H1 (cell line): ENCODE data around the gene ANKRD11.

Source experiments
- CEBPB ChIP-seq: IDR thresholded peaks from 2 replicates; pipeline ENCODE4 v1.6.1; 2012; ENCODE audit warnings: low read depth, low read length
- CREB1 ChIP-seq: IDR thresholded peaks from 2 replicates; pipeline ENCODE4 v1.6.1; 2012; ENCODE audit warnings: inconsistent platforms
- CTCF ChIP-seq, 3 experiments: IDR thresholded peaks; 1 replicate in 2 of 3; 2 replicates in 1 of 3; pipeline versions ENCODE4 v1.5.1 to v1.6.1; 2011; ENCODE audit warnings: low read length in 3 of 3, mild to moderate bottlenecking in 3 of 3, inconsistent platforms in 2 of 3, low read depth in 1 of 3, moderate library complexity in 1 of 3; ENCODE audit not compliant: insufficient read depth in 1 of 3; ENCODE audit errors: control extremely low read depth in 1 of 3
- EZH2 ChIP-seq: fragments of 200-600 bp; sonication (generic); IDR thresholded peaks from 2 replicates; pipeline ENCODE4 v1.7.1; 2012; ENCODE audit warnings: low read depth, mild to moderate bottlenecking, moderate library complexity, low read length, inconsistent platforms; ENCODE audit not compliant: severe bottlenecking
- GABPA ChIP-seq: IDR thresholded peaks from 2 replicates; pipeline ENCODE4 v1.6.1; 2011; ENCODE audit warnings: mild to moderate bottlenecking, low read length, moderate library complexity, borderline replicate concordance; ENCODE audit not compliant: insufficient read depth
- MAFK ChIP-seq: IDR thresholded peaks from 2 replicates; pipeline ENCODE4 v1.6.1; 2012; ENCODE audit warnings: low read depth, mild to moderate bottlenecking, improper control_type of control experiment, low read length
- POLR2A ChIP-seq, 2 experiments: IDR thresholded peaks; 1 replicate in 1 of 2; 2 replicates in 1 of 2; pipeline ENCODE4 v1.6.1; 2011; ENCODE audit warnings: low read depth in 2 of 2, low read length in 2 of 2, mild to moderate bottlenecking in 2 of 2; ENCODE audit errors: control extremely low read depth in 1 of 2
- RFX5 ChIP-seq: IDR thresholded peaks from 2 replicates; pipeline ENCODE4 v1.6.1; 2011; ENCODE audit warnings: low read depth, low read length, improper control_type of control experiment, borderline replicate concordance
- SP1 ChIP-seq: IDR thresholded peaks from 2 replicates; pipeline ENCODE4 v1.6.1; 2011; ENCODE audit warnings: low read depth, low read length
- SP2 ChIP-seq: IDR thresholded peaks from 2 replicates; pipeline ENCODE4 v1.6.1; 2012; ENCODE audit warnings: mild to moderate bottlenecking, low read length, inconsistent platforms
- TAF1 ChIP-seq: IDR thresholded peaks from 2 replicates; pipeline ENCODE4 v1.6.1; 2011; ENCODE audit warnings: mild to moderate bottlenecking, low read depth, low read length

DNA sequence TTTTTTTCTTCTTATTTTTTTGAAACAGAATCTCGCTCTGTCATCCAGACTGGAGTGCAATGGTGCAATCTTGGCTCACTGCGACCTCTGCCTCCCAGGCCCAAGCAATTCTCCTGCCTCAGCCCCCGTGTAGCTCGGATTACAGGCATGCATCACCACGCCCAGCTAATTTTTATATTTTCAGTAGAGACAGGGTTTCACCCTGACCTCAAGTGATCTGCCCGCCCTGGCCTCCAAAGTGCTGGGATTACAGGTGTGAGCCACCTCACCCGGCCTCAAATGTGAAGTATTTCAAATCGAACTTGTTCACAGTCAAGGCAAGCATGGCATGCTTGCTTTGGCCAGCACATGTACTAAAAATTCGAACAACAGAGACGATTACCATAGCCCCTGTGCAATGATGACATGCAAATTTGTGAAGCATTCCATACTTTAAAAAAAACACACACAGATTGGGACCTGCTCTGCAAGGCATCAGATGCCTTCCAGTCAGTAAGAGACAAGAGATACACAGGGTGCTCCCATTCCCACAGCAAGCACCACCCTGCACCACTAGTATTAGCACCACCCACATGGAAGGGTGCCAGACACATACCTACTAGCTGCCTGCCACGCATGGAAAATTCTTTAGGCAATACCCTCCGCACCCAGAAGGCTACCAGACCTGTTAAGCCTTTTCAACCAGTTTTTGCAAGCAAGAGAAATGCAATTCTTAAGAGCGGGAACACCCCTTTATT is 47.2 kb downstream of the ANKRD11 start:
- TF ChIP-seq TAF1 (no peak), RFX5 (no peak), SP2 (no peak), MAFK (no peak), CTCF (IDR thresholded peaks at IDR 0.05; ENCODE audit: control extremely low read depth in 1 of 3, insufficient read depth in 1 of 3, low read depth in 1 of 3, low read length in 3 of 3) (no peak), EZH2 (no peak), CREB1 (no peak), POLR2A (IDR thresholded peaks at IDR 0.05; ENCODE audit: control extremely low read depth in 1 of 2, low read depth in 2 of 2, low read length in 2 of 2) (no peak), GABPA (no peak), SP1 (no peak), CEBPB (no peak)
